Measurements from ENCODE around the gene ERI3. TPM values are rescaled to one million over a fixed set of nuclear protein-coding genes. Genes with fewer than 3 reads are reported as not detected.

ERI3 gene
- total and polyA plus RNA-seq, 2 of the 4 experiments (the other 2 are of a cell fraction) = 56.6 to 70.9 TPM

DNA sequence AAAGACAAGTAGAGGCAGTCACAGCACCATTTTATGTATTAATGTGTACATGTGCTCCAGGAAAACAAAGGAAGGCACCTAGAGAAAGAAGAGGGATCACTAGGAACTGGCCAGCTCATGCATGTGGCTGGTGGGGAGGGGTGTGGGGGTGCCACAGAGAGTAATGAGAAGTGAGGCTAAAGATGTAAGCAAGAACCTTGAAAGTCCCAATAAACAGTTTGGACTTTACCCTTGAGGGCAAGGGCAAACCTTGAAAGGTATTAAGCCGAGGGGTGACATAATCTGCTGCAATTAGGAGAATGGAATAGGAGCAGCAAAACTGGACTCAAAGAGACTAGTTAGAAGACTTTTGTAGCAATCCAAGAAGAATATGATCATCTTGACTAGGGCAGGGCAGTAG, 51.5 kb downstream of the ERI3 start:
- Histone ChIP-seq H3K4ac (ENCODE audit: low read depth, low read length) (no peak overlapping the region), H3K9me3 (ENCODE audit: control insufficient read depth, insufficient read depth, low read length) (no peaks in the 10 kb centered on the region), H2BK15ac (ENCODE audit: low read depth, low read length) (no peak overlapping the region), H3K56ac (ENCODE audit: extremely low read depth, insufficient read depth, low read length) (no peak overlapping the region), H2BK20ac (ENCODE audit: low read depth, low read length) (no peak overlapping the region), H4K5ac (ENCODE audit: low read depth, low read length) (no peak overlapping the region), H3K36me3 (ENCODE audit: control insufficient read depth, insufficient read depth, low read length) (peaks cover 39% of the 10 kb centered on the region), H3K27me3 (ENCODE audit: control insufficient read depth, insufficient read depth, low read length) (no peaks in the 10 kb centered on the region), H2AK5ac (ENCODE audit: low read depth, low read length) (no peak overlapping the region), H4K20me1 (ENCODE audit: insufficient read depth, low read length) (no peaks in the 10 kb centered on the region), H2BK120ac (ENCODE audit: low read depth, low read length) (no peak overlapping the region), H3K4me3 (ENCODE audit: insufficient read depth, low read depth, low read length) (no peak overlapping the region), H2BK5ac (ENCODE audit: low read depth, low read length, poor library complexity, severe bottlenecking) (no peak overlapping the region), H3K4me1 (ENCODE audit: control insufficient read depth, insufficient read depth, low read length) (no peaks in the 10 kb centered on the region), H3K18ac (ENCODE audit: low read depth, low read length) (no peak overlapping the region), H2AK9ac (replicated peaks; ENCODE audit: low read depth, low read length, poor library complexity) (no peak overlapping the region), H3K4me2 (ENCODE audit: low read depth, low read length) (no peak overlapping the region), H3K27ac (ENCODE audit: insufficient read depth, low read length) (no peak overlapping the region), H3K23ac (ENCODE audit: low read depth, low read length) (no peak overlapping the region), H2AFZ (replicated peaks; ENCODE audit: low read length, poor library complexity) (no peak overlapping the region), H4K91ac (ENCODE audit: insufficient read depth, low read depth, low read length) (no peak overlapping the region), H3K79me1 (ENCODE audit: low read depth in 1 of 2, low read length in 2 of 2) (peaks cover 0 to 4% of the 10 kb centered on the region in 2 experiments; a peak in 1 of 4 replicates), H4K8ac (ENCODE audit: low read depth in 2 of 2, low read length in 2 of 2) (no peak overlapping the region), H3K9ac (ENCODE audit: low read depth, low read length) (no peak overlapping the region), H3K9me1 (ENCODE audit: insufficient read depth, low read length) (peaks cover 4% of the 10 kb centered on the region; the same call in 1 of the 2 replicates), H3K14ac (replicated peaks; ENCODE audit: low read depth, low read length) (no peak overlapping the region)
- WGBS, 2 experiments (ENCODE audit: extremely low coverage in 2 of 2, insufficient read length in 1 of 2) = 100% methylated on average over 1 of the region's 1 CpG; no CpG with 5 or more reads in 1 of the 2 experiments
- BruUV-seq (replicated peaks) = no TSS peak
- intact Hi-C loops (cut with micrococcal nuclease) = no loop called here
- ChIA-PET CTCF (no interaction called here), POLR2A (ENCODE audit: unreplicated experiment) (no interaction called here)
- dilution Hi-C loops (cut with HindIII; ENCODE audit: low sequenced_read_pairs, unreplicated experiment) = no loop called here
- ATAC-seq (ENCODE audit: low read depth) = no peak
- in situ Hi-C loops (cut with MboI; ENCODE audit: low sequenced_read_pairs) = no loop called here
- no peak for DNase-seq
- TF ChIP-seq CHD1 (IDR thresholded peaks at IDR 0.05; ENCODE audit: low read depth, low read length) = no peak
- TF ChIP-seq FOS (IDR thresholded peaks at IDR 0.05; ENCODE audit: low read depth, low read length) = no peak
- TF ChIP-seq MXI1 (IDR thresholded peaks at IDR 0.05; ENCODE audit: borderline replicate concordance, low read depth, low read length) = no peak
- TF ChIP-seq RAD21 (IDR thresholded peaks at IDR 0.05; ENCODE audit: low read length) = no peak
- TF ChIP-seq MAZ (IDR thresholded peaks at IDR 0.05; ENCODE audit: borderline replicate concordance, low read depth, low read length) = no peak

Data from IMR-90 (cell line).